Kidney epithelial cell (primary cell): Measurements from ENCODE around the gene TRIO. TPM values are rescaled to one million over a fixed set of nuclear protein-coding genes. Genes with fewer than 3 reads are reported as not detected.

Source experiments
- DNase-seq: peaks from one replicate; pipeline ENCODE4 v3.0.0-alpha.2; 2010; ENCODE audit warnings: low read depth
- H3K27me3 ChIP-seq: 2 replicates; pipeline ENCODE4 v1.6.0; 2011; ENCODE audit warnings: low read length; ENCODE audit not compliant: control insufficient read depth, insufficient read depth
- H3K36me3 ChIP-seq: 2 replicates; pipeline ENCODE4 v1.5.1; 2011; ENCODE audit warnings: low read length; ENCODE audit not compliant: control insufficient read depth, insufficient read depth
- H3K4me3 ChIP-seq: 2 replicates; pipeline ENCODE4 v1.5.1; 2011; ENCODE audit warnings: low read depth, mild to moderate bottlenecking, control low read depth, low read length
- CTCF ChIP-seq: IDR thresholded peaks from 2 replicates; pipeline ENCODE4 v1.5.1; 2011; ENCODE audit warnings: mild to moderate bottlenecking, moderate library complexity, low read length, control low read depth, inconsistent platforms; ENCODE audit not compliant: insufficient read depth, poor library complexity, severe bottlenecking
- total RNA-seq: library from RNA; depleted of rRNA; stranded (reverse); fragments of >200 nt; gene quantifications from 2 replicates; pipeline ENCODE4 v1.2.3, GENCODE V29; 2015

The TRIO gene
- total RNA-seq, 1 donor from 2014 or later, result 174 TPM

- no peaks in the 10 kb centered on the region for H3K27me3 ChIP-seq
- no peaks in the 10 kb centered on the region for H3K36me3 ChIP-seq
- no peak for TF ChIP-seq CTCF
- peak overlapping the region; percentile 19 for H3K4me3 ChIP-seq
- DNase-seq, result peak; percentile 71
These were observed 121.6 kb downstream of the TRIO start for GRCh38 chr5:14264605-14265316.

GRCh38 chr5:14265570-14265969 lies 122.4 kb downstream of the TRIO start:
- no peaks in the 10 kb centered on the region for H3K27me3 ChIP-seq
- peak; percentile 83 for DNase-seq
- H3K4me3 ChIP-seq, result no peak overlapping the region
- no peaks in the 10 kb centered on the region for H3K36me3 ChIP-seq
- TF ChIP-seq CTCF, result no peak

- peaks cover under 1% of the 10 kb centered on the region for H3K36me3 ChIP-seq
- H3K4me3 ChIP-seq, result no peak overlapping the region
- TF ChIP-seq CTCF, result no peak
- no peak for DNase-seq
- H3K27me3 ChIP-seq, result no peaks in the 10 kb centered on the region
These were observed 123.0 kb downstream of the TRIO start for GRCh38 chr5:14266171-14266570.

GRCh38 chr5:14266686-14267085 lies 123.5 kb downstream of the TRIO start:
- no peak for TF ChIP-seq CTCF
- no peak for DNase-seq
- Histone ChIP-seq H3K36me3 (peaks cover 1% of the 10 kb centered on the region), H3K27me3 (no peaks in the 10 kb centered on the region), H3K4me3 (no peak overlapping the region)

- DNase-seq, result no peak
- peaks cover 1% of the 10 kb centered on the region for H3K36me3 ChIP-seq
- no peaks in the 10 kb centered on the region for H3K27me3 ChIP-seq
- no peak overlapping the region for H3K4me3 ChIP-seq
- no peak for TF ChIP-seq CTCF
These were observed 124.2 kb downstream of the TRIO start for GRCh38 chr5:14267166-14267838.
